Smooth muscle cell (in vitro differentiated cells): Measurements from ENCODE around the gene PRR12. TPM values are rescaled to one million over a fixed set of nuclear protein-coding genes. Genes with fewer than 3 reads are reported as not detected.

Source experiments
- DNase-seq: peaks from one replicate; lab custom pipeline; 2025; ENCODE audit not compliant: unreplicated experiment; lab: John Stamatoyannopoulos, UW
- H2AFZ ChIP-seq: fragments of 200-600 bp; sonication (generic); 2 replicates; pipeline ENCODE4 v1.6.0; 2016; ENCODE audit warnings: antibody characterized with exemption, low read depth, mild to moderate bottlenecking
- H3F3A ChIP-seq: fragments of 200-600 bp; sonication (generic); 2 replicates; pipeline ENCODE4 v1.6.0; 2017; ENCODE audit warnings: antibody characterized with exemption, low read depth
- H3K27ac ChIP-seq: fragments of 200-600 bp; sonication (generic); 2 replicates; pipeline ENCODE4 v1.5.1; 2016; ENCODE audit warnings: low read depth, mild to moderate bottlenecking
- H3K27me3 ChIP-seq: fragments of 200-600 bp; sonication (generic); 2 replicates; pipeline ENCODE4 v1.6.1; 2016; ENCODE audit warnings: low read depth, mild to moderate bottlenecking
- H3K36me3 ChIP-seq: fragments of 200-600 bp; sonication (generic); 2 replicates; pipeline ENCODE4 v1.5.1; 2016; ENCODE audit warnings: low read depth
- H3K4me1 ChIP-seq: fragments of 200-600 bp; sonication (generic); 2 replicates; pipeline ENCODE4 v1.5.1; 2016; ENCODE audit warnings: low read depth
- H3K4me2 ChIP-seq: fragments of 200-600 bp; sonication (generic); 2 replicates; pipeline ENCODE4 v1.6.0; 2016; ENCODE audit warnings: mild to moderate bottlenecking
- H3K4me3 ChIP-seq: fragments of 200-600 bp; sonication (generic); 2 replicates; pipeline ENCODE4 v1.5.1; 2016; ENCODE audit warnings: mild to moderate bottlenecking
- H3K79me2 ChIP-seq: fragments of 200-600 bp; sonication (generic); 2 replicates; pipeline ENCODE4 v1.6.0; 2016; ENCODE audit warnings: low read depth, mild to moderate bottlenecking
- H3K9ac ChIP-seq: fragments of 200-600 bp; sonication (generic); 2 replicates; pipeline ENCODE4 v1.6.0; 2016; ENCODE audit warnings: low read depth
- H3K9me3 ChIP-seq: fragments of 200-600 bp; sonication (generic); replicated peaks from 2 replicates; pipeline ENCODE4 v1.5.1; 2016; ENCODE audit warnings: low read depth
- H4K20me1 ChIP-seq: fragments of 200-600 bp; sonication (generic); 2 replicates; pipeline ENCODE4 v1.6.0; 2016; ENCODE audit warnings: low read depth
- WGBS: methylation state at CpG from one replicate; pipeline ENCODE4 v1.1.7; 2016; ENCODE audit warnings: low lambda C conversion rate; 5-methylcytosine and 5-hydroxymethylcytosine counted together
- polyA plus RNA-seq: library from polyadenylated mRNA; unstranded; fragments of >200 nt; fragmentation: Nextera tagmentation; extraction: Ambion mirVana; gene quantifications from 2 replicates; pipeline ENCODE4 v1.2.1, GENCODE V29; 2016
- total RNA-seq: library from RNA; depleted of rRNA; stranded (reverse); fragments of >200 nt; gene quantifications from 2 replicates; pipeline ENCODE4 v1.2.3, GENCODE V29; 2014
- TF ChIP-seq, protein P1 (sequence below): fragments of 200-600 bp; sonication (generic); IDR thresholded peaks from 2 replicates; pipeline ENCODE4 v1.5.1; 2017; ENCODE audit warnings: borderline replicate concordance, mild to moderate bottlenecking, antibody characterized with exemption; ENCODE audit not compliant: insufficient read depth, poor library complexity, severe bottlenecking

Gene PRR12
- total and polyA plus RNA-seq, 2 experiments from 2014 or later, result 1.7 to 4.5 TPM

DNA sequence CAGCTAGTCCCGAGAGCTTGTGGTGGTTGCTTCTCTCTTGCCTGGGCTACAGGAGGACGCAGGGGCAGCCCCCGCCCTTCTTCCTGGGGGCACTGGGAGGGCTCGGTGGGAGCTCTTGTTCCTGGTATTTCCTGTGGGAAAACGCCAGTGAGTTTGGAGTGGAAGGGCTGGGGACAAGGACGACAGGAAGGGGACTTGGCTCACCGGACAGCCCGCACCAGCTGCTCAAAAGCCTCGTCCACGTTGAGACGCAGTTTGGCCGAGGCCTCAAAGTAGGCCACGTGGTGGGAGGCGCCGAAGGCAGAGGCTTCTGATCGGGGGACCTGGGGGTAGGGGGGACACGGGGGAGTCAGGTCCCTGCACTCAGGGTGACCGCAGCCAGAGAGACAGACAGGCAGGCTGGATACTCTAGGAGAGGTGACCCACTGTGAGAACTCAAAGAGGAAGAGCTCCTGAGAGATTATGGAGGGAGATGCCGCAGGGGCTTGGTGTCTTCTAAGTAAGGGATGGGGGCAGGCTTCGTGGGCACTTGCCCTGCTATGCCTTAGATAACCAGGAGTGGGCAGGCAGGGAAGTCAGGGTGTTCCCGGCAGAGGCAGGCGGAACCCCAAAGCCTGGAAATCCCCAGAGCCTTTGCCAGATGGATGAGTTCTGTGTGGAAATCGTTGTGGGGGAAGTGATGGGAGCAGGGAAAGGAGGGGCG lies 44.7 kb downstream of the PRR12 start:
- Histone ChIP-seq H3K4me3 (no peak overlapping the region), H3K9me3 (no peaks in the 10 kb centered on the region), H3K4me2 (no peak overlapping the region), H3K27me3 (no peaks in the 10 kb centered on the region), H3F3A (no peaks in the 10 kb centered on the region), H3K79me2 (peaks cover 7% of the 10 kb centered on the region), H3K36me3 (no peaks in the 10 kb centered on the region), H3K4me1 (peaks cover 20% of the 10 kb centered on the region), H2AFZ (no peak overlapping the region), H3K27ac (no peak overlapping the region), H3K9ac (no peak overlapping the region), H4K20me1 (no peaks in the 10 kb centered on the region)
- 74% methylated on average over 24 of the region's 24 CpGs for WGBS
- TF ChIP-seq, protein P1, sequence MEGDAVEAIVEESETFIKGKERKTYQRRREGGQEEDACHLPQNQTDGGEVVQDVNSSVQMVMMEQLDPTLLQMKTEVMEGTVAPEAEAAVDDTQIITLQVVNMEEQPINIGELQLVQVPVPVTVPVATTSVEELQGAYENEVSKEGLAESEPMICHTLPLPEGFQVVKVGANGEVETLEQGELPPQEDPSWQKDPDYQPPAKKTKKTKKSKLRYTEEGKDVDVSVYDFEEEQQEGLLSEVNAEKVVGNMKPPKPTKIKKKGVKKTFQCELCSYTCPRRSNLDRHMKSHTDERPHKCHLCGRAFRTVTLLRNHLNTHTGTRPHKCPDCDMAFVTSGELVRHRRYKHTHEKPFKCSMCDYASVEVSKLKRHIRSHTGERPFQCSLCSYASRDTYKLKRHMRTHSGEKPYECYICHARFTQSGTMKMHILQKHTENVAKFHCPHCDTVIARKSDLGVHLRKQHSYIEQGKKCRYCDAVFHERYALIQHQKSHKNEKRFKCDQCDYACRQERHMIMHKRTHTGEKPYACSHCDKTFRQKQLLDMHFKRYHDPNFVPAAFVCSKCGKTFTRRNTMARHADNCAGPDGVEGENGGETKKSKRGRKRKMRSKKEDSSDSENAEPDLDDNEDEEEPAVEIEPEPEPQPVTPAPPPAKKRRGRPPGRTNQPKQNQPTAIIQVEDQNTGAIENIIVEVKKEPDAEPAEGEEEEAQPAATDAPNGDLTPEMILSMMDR, result no peak
- no peak for DNase-seq

DNA sequence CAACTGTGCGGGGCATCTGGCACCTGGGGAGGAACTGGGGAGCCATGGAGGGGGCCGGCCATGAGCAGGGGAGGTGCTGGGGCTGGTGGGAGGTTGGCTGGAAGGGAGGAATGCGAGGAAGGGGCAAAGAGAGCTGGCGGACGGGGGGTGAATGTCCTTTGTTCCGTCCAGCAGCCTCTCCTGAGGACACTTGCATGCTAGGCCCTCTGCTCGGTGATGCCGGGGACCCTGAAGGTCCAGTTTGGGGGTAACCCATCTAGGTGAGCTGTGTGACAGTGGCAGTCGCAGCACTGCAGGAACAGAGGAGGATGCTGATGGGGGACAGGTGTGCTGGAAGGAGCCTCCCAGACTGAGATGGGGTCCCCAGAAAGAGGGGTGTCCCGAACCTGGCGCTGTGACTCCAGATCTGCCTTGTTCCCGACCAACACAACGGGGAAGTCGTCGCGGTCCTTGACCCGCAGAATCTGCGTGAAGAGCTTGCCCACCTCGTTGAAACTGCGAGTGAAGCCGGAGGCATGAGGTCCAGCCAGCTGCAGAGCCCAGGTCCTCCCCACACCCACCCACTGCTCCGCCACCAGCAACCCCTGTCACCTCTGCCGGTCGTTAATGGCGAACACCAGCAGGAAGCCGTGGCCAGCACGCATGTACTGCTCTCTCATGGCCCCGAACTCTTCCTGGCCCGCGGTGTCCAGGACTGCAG lies 45.4 kb downstream of the PRR12 start:
- no peak overlapping the region for H3K9ac ChIP-seq
- H3K27ac ChIP-seq, result no peak overlapping the region
- 90% methylated on average over 30 of the region's 30 CpGs for WGBS

DNA sequence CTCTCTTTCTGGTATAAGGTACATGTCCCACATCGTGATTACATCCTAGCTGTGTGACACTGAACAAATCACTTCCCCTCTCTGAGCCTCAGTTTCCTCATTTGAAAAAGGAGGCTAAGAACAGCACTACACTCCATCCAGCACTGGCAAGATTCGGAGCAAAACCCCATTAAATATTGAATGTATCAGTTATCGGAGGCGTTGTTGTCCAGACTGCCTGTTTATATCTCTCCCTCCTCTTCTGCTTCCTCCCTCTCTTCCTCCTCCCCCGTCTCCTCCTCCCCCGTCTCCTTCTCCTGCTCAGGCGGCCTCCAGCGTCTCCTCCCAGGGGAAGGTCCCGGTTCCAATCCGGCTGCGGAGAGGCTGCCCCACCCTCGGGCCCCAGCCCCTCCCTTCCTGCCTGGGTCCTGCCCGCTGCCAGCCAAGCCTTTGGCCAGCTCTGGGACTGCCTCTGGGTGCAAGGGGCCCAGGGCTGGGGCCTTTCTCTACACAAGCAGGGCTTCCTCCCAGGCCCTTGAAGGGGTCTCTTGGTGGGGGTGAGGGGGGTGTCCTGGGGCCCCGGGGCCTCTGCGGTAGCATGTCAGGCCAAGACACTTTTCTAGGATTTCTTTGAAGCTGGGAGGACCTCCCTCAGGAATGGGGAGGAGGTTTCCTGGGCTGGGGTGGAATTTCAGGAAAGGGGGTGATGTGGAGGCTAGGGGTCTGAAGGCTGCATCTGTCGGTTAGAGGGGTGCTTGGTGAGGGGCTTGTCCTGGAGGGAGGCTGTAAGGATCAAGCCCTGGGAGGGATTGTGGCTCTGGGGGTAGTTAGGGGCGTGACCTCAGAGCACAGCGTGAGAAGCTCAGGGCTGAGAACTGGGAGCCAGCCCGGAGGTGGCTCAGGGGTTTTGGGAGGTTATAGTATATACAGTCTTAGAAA lies 47.1 kb downstream of the PRR12 start:
- no peak overlapping the region for H2AFZ ChIP-seq
- 16% methylated on average over 17 of the region's 19 CpGs for WGBS
- peaks cover 35% of the 10 kb centered on the region for H3K4me1 ChIP-seq

More for the DNA sequence above, 45.4 kb downstream of the PRR12 start:
- TF ChIP-seq, protein P1, result no peak
- peaks cover 27% of the 10 kb centered on the region for H3K4me1 ChIP-seq
- peaks cover 7% of the 10 kb centered on the region for H3K79me2 ChIP-seq
- H4K20me1 ChIP-seq, result no peaks in the 10 kb centered on the region
- no peak for DNase-seq
- no peak overlapping the region for H2AFZ ChIP-seq
- peaks cover 6% of the 10 kb centered on the region for H3F3A ChIP-seq
- no peak overlapping the region for H3K4me2 ChIP-seq
- no peaks in the 10 kb centered on the region for H3K9me3 ChIP-seq
- H3K4me3 ChIP-seq, result no peak overlapping the region
- H3K36me3 ChIP-seq, result no peaks in the 10 kb centered on the region
- H3K27me3 ChIP-seq, result no peaks in the 10 kb centered on the region

More for the DNA sequence above, 47.1 kb downstream of the PRR12 start:
- Histone ChIP-seq H3K27ac (peak overlapping the region; percentile 80), H4K20me1 (no peaks in the 10 kb centered on the region), H3K4me2 (peak overlapping the region; percentile 97), H3K36me3 (no peaks in the 10 kb centered on the region), H3K4me3 (peak overlapping the region; percentile 78), H3K79me2 (peaks cover 19% of the 10 kb centered on the region), H3F3A (peaks cover 7% of the 10 kb centered on the region), H3K27me3 (no peaks in the 10 kb centered on the region), H3K9ac (peak overlapping the region; percentile 66), H3K9me3 (no peaks in the 10 kb centered on the region)
- TF ChIP-seq, protein P1, result no peak
- peak; percentile 28 for DNase-seq
